RKO (cell line): Measurements from ENCODE around the gene ADGRG1.

Experiments used
- DNase-seq: peaks from one replicate; pipeline ENCODE4 v3.0.0-alpha.2; 2016; ENCODE audit warnings: low spot score

Gene ADGRG1

DNA sequence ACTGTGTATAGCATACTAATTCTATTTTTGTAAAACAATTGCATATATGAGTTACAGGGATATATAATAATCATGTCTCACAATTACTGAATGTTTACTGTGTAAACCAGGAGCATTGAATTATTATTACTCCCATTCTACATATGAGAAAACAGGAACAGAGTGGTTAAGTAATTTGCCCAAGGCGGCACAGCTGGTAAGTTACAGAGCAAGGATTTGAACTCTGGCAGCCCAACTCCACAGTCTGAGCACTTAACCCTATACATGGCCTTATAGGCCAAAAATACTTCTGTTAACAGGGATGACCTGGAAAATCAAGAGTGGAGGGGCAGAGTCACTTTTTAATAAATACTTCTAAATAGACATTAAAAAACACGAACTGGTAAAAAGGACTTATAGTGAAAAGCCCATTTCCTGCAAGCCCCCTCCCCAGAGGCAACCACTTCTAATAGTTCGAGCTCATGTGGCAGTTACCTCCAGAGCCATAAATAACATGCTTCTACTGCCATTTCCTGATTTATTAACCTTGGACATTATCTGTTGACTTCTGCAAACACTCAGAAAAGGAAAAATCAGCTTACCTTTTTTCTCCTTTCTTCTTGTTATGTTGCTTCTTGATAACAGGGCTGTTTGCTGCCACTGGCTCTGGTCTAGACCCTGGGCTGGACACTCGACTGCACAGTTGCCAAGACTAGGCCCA is 22.1 kb upstream of the ADGRG1 start:
- no peak for DNase-seq

DNA sequence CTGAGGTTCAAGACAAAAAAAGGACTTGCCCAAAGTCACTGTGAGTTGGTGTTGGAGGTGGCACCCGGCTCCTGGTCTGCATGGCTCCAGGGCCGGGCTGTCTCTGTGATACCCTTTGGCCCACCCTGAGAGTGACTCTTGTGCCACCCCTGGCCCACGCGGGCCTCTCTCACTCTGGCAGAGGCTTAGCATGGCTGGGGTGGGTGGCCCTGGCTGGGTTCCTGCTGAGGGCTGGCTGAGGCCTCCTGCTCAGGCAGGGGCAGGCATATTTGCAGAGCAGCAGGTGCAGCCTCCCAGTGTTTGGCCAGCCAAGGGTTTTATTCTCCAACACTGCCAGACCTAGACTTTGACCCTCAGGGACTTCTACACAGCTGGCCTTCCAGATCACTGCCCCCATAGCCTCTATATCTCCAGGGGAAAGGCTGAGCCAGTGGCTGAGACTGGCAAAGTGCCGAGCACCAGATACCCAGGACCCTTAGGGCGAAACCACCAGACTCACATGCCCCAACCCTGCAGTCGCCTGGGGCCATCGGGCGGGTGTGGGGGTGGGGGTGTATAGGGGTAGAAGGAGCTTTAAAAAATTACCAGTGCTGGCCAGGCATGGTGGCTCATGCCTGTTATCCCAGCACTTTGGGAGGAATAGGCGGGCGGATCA is 21.5 kb upstream of the ADGRG1 start:
- DNase-seq, result no peak

DNA sequence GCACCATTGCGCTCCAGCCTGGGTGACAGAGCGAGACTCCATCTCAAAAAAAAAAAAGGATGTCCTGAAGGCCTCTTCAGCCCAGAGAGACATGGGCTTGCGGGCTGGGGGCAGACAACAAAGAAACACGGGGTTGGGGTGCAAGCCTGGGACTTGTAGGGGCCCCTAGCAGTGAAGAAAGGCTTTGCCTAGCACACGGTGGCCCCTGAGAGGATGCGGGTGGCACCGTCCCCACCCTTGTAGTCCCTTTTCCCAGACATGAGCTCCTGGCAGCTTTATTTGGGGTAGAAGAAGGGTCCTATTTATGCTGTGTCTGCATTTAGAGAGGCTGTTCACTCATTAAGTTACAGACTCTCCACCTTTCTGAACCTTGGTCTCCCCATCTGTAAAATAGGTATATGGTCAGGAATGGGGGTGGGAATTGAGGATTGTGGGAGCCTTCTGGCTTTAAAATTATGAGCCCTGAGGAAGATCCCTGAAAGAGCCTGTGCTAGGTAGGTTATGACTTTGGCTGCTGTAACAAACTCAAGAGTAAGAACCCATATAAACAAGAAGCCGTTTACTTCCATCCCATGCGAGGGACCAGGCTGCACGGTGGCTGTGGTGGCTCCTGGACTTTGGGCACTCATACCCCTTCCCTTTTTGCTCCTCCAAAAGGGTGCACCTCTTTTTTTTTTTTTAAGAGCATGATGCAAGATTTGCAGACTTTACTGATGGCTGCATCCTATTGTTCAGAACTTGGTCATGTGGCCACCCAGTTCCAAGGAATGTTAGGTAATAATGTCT is 20.6 kb upstream of the ADGRG1 start:
- no peak for DNase-seq

DNA sequence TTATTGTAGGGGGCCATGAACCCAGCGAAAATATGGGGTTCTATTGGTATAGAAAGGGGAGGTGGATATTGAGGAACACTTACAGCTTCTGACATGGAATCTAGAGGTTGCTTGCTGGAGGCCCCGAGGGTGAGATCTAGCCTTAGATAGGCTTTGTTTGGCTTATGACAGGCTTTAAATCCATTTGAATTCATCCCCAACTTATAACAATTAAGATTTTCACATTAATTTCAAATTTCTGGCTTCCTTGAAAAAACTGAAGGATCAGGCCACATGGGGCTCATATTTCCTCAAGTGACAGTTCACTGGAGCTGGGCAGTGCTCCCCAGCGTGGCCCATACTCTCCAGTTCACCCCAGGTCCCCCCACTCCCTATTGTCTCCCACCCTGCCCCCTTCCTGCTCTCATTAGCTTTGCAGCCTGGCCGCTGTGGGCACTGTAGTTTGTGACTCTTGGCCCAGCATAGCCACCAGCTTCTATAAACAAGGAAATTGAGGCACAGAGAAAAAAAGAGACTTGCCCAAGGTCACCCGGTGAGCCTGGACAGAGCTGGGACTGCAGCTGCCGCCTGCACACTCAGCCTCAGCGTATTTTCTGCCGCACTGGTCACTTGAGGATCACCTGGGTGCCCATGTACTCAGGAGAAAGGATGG is 19.8 kb upstream of the ADGRG1 start:
- DNase-seq, result no peak

DNA sequence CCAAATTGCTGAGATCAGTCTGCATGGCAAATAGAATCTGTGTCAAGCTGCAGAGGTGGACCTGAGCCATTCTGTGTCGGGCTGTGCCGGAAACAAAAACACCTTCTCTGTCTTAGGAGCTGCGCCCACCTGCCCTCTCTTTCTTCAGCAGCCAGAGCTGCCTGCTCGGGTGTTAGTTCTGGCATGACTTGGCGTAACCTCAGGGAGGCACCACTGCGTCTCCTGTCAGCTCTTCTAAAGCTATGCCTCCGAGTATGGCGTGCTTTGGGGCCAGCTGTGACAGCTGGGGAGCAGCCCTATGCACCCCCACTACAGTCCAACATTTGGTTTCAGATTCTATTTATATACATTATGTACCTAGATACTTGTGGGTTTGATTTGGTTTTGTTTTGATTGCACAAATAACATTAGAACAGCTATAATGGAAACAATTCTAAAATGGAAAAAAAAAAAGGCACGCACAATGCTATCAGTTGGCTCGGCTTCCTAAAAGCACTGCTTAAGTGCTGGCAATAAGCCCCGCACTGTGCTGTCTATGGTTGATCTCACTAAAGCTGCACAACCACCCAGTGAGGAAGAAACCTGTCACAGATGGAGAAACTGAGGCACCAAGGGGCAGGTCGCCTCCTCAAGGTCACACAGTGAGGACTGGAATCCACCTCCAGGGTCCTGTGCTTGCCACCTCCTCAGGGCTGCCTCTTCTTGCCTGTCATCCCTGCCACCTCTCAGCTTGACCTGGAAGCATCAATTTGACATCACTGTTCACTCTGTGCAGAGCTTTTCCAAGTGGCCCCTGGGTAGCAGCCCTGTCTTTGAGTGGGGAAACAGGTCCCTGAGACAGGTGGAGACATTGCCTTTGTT is 18.7 kb upstream of the ADGRG1 start:
- no peak for DNase-seq

DNA sequence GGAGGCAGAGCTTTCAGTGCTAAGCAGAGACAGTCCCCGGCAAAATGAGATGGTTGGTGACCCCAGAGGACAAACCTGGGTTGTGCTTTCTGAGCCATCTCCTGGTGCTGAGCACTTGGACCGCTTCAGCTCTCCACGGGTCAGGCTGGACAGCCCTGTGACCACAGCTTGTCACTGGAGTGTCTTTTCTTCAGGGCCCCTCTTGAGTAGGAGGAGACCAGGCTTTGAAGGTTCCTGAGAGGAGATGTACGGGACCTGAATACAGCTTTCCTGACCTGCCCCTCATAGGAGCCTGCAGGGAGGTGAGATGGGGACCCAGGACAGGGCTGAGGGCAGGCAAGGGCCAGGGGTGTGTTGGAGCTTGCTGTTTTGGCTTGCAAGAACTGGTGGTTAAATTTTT is 17.8 kb upstream of the ADGRG1 start:
- DNase-seq, result no peak

DNA sequence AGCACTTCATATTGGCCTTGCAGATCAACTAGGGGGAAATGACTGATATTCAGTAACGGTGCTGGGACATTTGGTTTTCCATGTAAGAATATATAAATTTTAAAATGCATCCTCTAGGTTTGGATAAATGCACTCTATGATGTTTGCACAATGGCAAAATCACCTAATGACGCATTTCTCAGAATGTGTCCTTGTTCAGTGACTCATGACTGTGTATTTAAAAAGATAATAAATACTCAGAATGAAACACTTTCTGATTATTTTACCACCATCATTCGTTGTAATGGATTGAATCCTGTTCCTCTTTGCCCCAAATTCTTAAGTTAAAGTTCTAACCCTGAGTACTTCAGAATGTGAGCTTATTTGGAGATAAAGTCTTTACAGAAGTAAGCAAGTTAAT is 17.2 kb upstream of the ADGRG1 start:
- DNase-seq, result peak; percentile 19

DNA sequence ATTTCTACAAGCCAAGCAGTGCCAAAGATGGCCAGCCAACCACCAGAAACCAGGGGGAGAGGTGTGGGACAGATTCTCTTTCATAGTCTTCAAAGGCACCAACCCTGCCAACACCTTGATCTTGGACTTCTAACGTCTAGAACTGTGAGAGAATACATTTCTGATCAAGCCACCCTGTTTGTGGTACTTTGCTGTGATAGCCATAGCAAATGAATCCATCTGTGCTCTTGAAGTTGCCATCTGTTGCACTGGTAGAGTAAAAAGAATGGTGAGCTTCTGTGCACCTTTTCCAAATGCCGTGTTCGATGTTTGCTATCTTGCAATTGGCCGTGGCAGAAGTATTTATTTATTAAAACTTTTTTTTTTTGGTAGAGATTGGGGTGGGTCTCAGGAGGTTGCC is 16.7 kb upstream of the ADGRG1 start:
- no peak for DNase-seq

DNA sequence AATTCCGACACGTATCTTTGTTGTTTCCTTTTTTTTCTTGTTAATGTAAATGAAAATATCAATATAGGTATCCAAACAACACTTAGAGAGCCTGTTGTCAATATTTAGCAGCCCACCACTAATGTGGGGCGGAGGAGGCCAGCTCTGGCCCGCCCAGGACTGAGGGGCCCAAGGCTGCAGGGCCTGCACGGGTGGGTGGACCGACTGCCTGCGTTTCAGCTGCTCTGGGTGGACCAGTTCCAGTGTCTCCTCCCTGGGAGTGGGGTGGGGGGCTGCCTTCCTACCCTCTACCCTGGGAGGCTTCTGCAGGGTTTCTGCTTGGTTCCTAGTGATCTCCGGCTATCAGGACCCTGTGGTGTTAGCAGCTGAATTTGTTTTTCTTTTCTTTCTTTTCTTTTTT is 15.9 kb upstream of the ADGRG1 start:
- DNase-seq, result no peak

DNA sequence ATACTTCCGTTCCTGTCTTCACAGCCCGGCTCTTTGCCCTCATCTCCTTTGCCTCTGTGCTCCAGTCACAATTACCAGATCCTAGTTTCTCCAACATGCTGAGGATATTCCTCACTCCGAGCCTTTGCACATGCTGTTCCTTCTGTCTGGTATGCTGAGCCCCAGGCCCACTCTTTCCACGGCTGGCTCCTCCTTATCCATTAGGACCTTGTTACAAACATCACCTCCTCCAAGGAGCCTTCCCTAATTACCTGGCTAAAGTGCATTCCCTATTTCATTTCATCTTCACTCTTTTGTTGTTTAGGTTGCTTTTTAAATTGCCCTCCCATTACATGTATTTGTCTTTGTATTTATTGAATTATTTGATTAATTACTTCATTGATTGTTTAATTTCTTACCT is 14.9 kb upstream of the ADGRG1 start:
- DNase-seq, result no peak

DNA sequence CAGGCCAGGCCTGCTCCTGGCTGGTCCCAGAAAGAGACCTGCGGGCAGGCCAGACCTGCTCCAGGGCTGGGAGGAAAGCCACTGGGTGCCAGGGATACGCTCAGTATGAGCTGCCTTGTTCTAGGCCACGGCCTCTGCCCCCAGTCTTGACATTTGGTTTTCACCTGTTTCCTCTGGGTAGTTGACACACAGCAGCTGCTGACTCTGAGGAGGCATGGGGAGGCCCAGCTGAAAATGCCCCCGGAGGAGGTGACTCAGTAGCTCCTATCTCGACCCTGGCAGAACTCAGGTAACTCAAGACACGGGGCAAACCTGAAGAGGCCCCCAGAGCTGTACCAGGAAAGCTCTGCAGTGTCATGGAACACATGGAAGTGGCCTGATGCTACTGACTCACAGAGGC is 13.9 kb upstream of the ADGRG1 start:
- DNase-seq, result no peak

DNA sequence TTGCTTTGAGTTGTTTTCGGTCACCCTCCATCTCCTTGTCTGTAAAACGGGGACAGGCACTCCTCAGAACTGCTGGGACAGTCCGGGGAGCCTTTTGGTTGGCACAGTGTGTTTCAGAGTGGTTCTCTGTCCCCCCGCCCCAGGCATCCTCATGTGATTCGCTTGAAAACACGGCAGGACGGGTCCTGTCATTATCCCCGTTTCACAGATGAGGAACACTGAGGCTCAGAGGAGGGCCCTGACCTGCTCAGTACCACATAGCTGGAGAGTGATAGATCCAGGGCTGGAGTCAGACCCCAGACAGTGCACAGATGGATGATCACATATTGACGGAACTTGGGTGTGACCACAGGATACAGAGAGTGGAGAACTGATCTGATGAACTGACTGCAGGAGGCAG is 13.5 kb upstream of the ADGRG1 start:
- DNase-seq, result no peak

DNA sequence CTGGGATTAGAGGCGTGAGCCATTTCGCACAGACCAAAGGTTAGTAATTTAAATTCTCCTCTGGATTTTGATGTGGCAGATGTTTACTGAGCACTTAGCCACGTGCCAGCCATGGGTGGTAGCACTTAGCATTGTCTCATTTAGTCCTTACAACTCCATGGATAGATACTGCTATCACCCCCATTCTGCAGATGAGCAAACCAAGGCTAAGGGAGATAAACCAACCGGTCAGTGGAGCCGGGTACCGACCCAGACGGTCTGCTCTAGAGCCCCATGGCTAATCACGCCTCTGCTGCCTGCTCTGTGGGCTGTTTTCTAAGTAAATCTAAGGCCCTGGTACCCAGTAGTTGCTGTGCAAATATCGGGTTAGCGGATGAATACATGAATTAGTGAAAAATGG is 12.6 kb upstream of the ADGRG1 start:
- no peak for DNase-seq

DNA sequence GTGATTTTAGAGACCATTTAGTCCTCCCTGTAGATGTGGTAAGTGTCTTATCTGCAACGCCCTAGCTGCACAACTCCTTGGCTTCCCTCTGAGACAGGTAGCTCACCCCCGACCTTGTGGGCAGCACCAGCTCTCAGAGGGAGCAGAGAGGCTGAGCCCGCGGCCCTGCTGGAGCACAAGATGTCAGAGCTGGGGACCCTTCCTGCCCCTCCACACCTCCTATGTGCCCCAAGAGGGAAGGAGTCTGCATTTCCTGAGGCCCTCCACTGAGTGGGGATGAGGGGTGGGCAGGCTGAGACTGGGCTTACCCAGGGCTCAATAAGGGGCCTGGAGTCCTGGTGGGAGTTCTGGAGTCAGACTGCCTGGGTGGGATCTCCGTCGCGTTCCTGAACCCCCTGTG is 12.2 kb upstream of the ADGRG1 start:
- no peak for DNase-seq

DNA sequence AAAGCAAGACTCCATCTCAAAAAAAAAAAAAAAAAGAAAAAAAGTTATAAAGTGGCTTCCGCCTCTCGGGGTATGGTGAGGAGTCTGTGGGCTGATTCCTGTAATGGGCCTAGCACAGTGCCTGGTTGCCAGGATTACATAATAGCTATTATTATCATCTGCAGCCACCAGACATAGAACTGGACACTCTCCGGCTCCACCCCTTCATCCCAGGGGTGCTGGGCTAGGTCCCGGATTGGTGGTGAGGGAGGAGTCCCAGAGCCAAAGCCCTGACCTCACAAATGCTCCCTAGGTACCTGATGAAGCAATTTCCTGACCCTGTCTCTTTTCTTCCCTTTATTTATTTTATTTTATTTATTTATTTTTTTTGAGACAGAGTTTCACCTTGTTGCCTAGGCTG is 11.6 kb upstream of the ADGRG1 start:
- DNase-seq, result no peak

DNA sequence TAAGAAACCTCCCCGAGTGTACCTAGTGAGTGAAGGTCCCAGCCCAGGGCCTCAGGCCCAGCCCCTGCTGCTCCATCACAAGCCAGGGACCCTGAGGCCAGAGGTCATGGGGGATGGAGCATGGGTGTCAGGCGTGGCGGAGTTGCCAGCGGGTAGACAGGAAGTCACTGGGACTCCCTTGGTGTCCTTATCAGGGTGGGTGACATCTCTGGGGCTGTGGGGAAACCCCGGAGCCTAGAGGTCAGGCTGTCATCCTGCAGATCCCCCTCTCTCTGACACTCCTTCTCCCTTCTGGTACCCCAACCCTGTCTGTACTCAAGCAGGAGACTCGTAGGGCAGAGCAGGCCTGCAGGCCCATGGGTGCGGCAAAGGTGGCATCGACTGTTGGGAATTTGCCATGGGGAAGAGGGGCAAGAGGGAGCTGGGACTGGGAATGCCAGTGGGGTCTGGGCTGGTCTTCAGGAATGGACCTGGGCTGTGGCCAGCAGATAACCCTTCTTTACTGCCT is 10.8 kb upstream of the ADGRG1 start:
- DNase-seq, result no peak

DNA sequence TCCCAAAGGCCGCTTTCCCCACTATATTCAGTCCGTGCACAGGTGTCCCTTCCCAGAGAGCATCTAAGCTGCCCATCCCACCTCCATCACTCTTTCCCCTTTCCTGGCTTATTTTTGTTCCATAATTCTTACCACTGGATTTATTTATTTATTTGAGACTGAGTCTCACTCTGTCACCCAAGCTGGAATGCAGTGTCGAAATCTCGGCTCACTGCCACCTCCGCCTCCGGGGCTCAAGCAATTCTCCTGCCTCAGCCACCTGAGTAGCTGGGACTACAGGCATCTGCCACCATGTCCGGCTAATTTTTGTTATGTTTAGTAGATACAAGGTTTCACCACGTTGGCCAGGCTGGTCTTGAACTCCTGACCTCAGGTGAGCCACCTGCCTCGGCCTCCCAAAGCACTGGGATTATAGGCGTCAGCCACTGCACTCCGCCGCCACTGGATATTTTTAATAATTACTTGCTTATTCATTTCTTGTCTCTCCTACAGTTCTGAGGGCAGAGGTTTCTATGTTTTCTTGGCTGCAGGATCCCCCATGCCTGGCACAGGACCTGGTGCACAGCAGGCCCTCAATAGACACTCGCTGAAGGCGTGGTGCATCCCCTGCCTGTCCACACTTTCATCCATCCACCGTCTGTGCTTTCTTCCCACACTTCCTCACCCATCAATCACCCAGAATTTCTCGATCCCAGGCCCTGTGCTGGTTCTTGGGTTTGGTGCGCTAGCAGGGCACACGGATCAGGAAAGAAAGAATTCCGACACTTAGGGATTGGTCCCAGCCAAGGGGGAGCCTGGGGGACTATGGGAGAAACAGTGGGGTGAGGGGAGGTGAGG is 9.9 kb upstream of the ADGRG1 start:
- DNase-seq, result no peak

DNA sequence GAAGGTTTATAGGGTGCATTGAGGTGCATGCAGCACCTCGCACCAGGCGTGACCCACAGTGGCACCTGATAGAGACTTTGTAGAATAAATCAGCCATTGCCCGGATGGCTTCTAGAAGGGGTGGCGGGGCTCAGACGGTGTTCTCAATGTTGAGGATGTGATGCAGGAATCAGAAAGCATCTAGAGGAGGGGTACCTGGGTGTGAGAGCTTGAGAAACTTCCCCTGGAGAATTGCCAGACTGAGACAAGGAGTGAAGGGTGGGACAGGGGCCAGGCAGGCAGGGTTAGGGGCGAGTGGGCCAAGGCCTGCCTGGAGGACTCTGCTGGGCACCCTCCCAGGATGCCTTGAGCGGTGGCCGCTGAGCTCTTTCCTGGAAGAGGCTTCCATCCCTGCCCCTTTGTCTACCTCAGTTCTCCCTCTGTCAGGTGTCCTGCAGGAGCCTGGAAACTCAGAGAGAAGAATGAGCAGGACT is 9.3 kb upstream of the ADGRG1 start:
- no peak for DNase-seq

DNA sequence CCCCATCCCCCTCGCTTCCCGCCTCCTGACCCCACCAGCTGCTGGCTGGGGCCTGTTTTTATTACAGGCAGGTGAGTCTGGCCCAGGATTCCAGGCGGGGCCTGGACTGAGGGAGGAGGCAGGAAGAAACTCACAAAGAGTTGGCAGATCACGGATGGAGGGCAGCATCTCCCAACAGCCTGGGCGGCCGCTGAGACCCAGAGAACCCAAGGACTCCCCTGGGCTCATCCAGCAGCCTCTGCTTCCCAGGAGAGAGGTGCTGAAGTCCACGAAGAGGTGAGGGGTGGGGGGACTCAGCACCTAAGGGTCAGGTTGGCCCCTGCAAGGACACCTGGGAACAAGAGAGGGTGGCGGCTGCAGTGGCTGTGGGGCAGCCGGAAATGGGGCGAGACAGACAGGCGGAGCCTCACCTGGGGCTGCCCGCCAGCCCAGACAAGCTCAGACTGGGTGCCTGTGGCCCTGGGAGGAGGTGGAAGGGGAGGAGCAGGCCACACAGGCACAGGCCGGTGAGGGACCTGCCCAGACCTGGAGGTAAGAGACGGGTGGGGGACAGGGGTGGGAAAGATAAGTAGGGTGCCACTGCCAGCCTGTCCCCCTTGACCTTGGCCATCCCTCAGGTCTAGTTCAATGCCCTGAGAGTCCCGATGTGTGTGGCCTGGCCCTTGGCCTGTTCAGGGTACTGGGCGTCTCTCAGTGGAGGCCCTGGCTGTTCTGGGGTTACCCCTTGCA is 8.7 kb upstream of the ADGRG1 start:
- no peak for DNase-seq
